Panc1 (cell line): ENCODE results near the gene TMEM233.

ENCODE experiments used
- CTCF ChIP-seq: fragments of 450-650 bp; IDR thresholded peaks from 2 replicates; pipeline ENCODE4 v1.5.1; 2017; ENCODE audit warnings: mild to moderate bottlenecking
- POLR2AphosphoS5 ChIP-seq: IDR thresholded peaks from 2 replicates; pipeline ENCODE4 v1.6.1; 2012; ENCODE audit warnings: mild to moderate bottlenecking, low read depth, low read length, moderate library complexity

- no peak for TF ChIP-seq CTCF
- TF ChIP-seq POLR2AphosphoS5: no peak
Measured at GRCh38 chr12:119685375-119685774, 91.8 kb downstream of the TMEM233 start.
